GM12874 (cell line): ENCODE data around the gene UXT.

ENCODE experiments used
- TF ChIP-seq, protein P1 (sequence below): IDR thresholded peaks from 2 replicates; pipeline ENCODE4 v1.5.1; 2011; ENCODE audit warnings: low read depth, mild to moderate bottlenecking, control low read depth, low read length, moderate library complexity; ENCODE audit not compliant: insufficient read depth

UXT gene

DNA sequence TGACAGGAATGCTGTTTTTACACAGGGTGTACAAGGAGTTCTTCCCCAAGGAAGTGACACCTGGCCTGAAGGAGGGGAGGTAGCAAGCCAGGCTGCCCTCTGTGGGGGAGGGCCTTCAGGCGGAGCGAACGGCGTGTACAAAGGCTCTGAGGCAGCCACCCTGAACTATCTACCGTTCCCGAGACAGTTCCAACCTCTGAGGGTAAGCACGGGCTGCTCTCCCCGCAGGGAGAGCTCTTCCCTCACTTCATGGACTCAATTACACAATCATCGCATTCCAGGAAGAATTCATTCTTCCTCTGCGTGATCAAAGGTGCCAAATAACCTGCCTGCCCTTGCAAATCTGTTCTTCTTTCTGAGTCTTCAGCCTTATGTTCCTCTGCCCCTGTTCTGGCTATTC is 13.4 kb downstream of the UXT start:
- TF ChIP-seq, protein P1, sequence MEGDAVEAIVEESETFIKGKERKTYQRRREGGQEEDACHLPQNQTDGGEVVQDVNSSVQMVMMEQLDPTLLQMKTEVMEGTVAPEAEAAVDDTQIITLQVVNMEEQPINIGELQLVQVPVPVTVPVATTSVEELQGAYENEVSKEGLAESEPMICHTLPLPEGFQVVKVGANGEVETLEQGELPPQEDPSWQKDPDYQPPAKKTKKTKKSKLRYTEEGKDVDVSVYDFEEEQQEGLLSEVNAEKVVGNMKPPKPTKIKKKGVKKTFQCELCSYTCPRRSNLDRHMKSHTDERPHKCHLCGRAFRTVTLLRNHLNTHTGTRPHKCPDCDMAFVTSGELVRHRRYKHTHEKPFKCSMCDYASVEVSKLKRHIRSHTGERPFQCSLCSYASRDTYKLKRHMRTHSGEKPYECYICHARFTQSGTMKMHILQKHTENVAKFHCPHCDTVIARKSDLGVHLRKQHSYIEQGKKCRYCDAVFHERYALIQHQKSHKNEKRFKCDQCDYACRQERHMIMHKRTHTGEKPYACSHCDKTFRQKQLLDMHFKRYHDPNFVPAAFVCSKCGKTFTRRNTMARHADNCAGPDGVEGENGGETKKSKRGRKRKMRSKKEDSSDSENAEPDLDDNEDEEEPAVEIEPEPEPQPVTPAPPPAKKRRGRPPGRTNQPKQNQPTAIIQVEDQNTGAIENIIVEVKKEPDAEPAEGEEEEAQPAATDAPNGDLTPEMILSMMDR: no peak

DNA sequence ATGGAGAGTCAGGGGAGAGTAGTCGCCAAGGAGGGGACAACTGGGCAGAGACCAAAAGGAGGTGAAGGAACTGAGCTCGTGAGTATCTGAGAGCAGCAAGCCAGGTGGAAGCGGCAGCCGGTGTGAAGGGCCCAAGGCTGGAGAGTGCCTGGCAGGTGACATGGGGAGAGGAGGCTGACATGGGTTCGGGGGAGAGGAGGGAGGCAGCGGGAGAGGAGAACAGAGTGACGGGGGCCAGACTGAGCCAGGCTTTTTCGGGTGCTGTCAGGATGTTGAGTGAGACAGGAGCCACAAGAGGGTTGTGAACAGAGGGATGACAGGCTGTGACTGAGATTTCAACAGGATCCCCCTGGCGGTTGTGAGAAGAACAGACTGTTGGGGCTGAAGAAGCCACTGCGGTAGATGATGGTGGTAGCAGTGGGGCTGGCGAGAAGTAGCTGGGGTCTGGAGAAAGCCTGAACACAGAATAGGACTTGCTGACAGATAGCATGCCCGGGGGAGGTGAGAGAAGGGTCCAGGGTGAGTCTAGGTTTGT is 14.4 kb downstream of the UXT start:
- TF ChIP-seq, protein P1: peak; percentile 63

DNA sequence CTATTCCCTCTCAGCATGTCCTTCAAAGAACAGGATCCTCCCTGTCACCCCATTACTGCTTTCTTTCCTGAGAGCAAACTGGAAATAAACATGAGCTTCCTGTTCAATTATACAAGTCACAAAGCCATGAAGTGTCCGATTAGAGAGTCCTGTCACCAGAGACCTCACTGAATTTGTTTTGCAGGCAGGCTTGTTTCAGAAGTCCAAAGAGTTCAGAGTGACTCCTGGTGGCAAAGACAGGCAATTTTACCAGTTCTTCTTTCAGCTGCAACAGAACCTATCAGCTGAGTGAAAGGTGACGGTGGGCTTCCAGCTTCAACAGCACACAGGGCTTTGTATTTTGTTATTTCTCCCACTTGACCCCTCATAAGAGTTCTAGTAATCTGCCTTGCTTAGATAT is 15.1 kb downstream of the UXT start:
- TF ChIP-seq, protein P1: peak; percentile 12; the same call in 1 of the 2 replicates

DNA sequence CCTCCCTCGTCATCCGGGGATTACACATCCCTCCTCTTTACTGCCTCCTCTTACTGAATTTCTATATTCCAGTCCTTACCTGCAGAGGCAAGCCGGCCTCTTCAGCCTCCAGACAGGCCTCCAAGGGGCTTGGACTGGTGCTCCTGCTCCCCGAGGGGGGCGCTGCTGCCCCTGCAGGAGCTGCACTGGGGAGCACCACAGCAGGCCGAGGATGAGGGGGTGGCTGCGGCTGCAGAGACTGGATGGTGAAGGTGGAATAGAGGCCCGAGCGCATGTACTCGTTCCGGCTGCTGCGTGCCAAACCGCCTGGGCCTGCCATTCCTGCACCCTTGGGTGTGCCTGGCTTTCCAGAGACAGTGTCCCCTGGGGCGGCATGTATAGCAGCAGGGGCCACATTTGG is 20.2 kb downstream of the UXT start:
- TF ChIP-seq, protein P1: no peak

DNA sequence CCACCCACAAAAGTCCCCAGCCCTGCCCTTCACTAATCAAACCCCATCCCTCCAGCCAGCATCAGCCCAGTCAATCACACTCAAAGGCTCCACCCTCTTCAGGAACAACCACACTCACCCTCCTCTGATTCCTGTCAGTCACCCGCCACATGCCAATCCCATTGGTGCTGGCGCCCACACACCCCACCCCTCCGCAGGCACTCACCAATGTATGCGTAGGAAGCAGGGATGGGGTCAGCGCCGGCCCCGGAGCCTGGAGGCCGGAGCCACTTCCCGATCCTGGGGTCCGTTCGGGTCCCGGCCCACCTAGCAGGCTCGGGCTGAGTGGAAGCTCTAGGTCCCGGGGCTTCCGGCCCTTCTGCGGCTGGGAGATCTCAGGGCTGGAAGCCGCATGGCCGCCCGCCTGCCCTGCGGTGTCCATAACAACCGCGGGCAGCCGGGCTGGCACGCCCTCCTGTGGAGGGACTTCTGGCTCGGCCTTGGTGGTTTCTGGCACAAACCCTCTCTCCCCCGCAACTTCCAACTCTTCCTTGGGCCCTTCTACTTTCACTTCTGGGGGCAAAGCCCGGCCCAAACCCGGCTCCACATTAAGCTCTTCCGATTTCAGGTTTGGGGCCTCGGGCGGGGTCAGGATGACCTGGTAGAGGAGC is 21.3 kb downstream of the UXT start:
- TF ChIP-seq, protein P1: peak; percentile 42

DNA sequence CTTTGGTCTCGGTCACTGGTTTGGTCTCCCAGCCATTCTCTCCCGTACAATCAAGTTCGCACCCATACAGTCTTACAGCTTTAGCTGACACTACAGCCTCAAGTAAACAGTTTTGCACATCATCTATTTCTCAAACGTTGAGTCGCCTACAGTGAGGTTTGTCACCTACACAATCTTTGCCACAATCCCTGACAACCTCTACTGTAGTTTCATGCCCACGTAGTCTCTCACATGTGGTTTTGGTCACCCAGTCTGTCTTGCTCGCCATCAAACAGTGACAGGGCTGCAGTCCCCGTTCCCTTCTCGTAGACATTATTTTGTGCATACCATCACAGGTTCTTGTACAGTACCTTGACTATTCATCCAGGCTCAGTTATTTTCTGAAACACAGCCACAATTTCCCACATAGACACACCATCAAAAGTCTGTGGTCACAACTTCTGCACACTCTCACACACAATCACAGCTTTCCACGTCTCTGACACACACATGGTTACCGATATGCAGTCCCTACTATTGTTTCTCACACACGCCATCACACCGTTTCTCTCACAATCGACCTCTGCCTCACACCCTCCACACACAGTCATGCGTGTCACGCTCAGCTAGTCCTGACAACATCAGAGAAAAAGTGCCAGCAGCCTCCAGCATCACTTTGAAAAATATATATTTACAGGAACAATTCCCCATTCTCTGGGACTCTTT is 24.0 kb downstream of the UXT start:
- TF ChIP-seq, protein P1: no peak

DNA sequence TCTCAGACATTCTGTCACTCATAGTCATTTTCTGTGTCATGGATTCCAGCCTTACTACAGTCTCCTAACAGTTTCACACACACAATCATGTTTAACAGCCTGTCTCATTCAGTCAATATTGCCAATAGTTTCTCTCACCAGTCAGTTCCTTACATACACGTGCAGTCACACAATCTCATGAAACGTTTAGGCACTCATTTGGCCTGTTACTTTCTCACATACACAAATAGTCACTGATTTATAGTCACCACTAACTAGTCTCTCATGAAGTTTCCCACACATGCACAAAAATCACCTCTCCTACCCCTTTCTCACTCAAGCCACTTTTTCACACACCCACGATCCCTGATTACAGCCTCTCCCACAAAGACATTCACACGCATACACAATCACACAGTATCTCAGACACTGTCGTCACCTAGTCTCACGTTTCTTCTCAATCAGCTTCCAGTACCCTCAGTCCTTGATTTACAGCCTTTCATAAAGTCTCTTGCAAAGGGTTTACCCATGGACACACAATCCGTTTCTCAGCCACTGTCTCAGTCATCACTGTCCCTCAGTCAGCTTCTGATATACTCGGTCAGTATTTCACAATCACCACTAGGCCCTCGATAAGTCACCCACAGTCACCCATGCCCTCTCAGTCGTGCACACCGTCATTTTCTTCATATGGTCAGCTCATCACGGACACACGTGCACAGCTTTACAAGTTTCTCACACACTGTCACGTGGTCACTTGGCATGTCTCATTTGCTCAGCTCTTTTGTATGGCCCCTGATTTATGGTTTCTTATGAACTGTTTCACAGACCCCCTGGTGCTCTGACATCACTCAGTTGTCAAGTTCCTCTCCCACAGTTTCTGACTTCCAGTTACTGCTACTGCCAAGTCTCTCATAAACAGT is 25.0 kb downstream of the UXT start:
- TF ChIP-seq, protein P1: no peak
